Activated CD4-positive, alpha-beta T cell treated with anti-CD3 and anti-CD28 coated beads, Interleukin-10, Interleukin-2, amounts not matched to agents 100 ng/mL and 50 ng/mL, durations not matched to agents 16 hours and 8 hours (primary cell): ENCODE results near the gene SCT.

Experiments
- DNase-seq: peaks from one replicate; pipeline ENCODE4 v3.0.0-alpha.2; 2020

SCT gene

GRCh38 chr11:581752-582151 lies 45.2 kb downstream of the SCT start:
- DNase-seq = no peak

GRCh38 chr11:581342-581741 lies 45.6 kb downstream of the SCT start:
- no peak for DNase-seq

- DNase-seq = no peak
Measured at GRCh38 chr11:579830-580601, 47.0 kb downstream of the SCT start.

- DNase-seq = no peak
Measured at GRCh38 chr11:578276-579035, 48.5 kb downstream of the SCT start.

GRCh38 chr11:577611-577894 lies 49.4 kb downstream of the SCT start:
- DNase-seq = no peak

GRCh38 chr11:576811-577610 lies 50.0 kb downstream of the SCT start:
- DNase-seq = no peak
